T-cell (primary cell): Measurements from ENCODE around the gene KCNH2. TPM values are rescaled to one million over a fixed set of nuclear protein-coding genes. Genes with fewer than 3 reads are reported as not detected.

ENCODE experiments used
- ATAC-seq, 4 experiments: fragments of 200-7000 bp in 3 of 4; fragments of 150-1000 bp in 1 of 4; cut with Tn5 transposase; replicated peaks in 1 of 4; 1 replicate in 3 of 4; 2 replicates in 1 of 4; pipeline ENCODE4 v1.10.0; 2021; ENCODE audit warnings: moderate library complexity in 3 of 4, mild to moderate bottlenecking in 2 of 4, moderate number of reproducible peaks in 1 of 4
- CTCF ChIA-PET, 2 donors: fragments of 300-600 bp; sonication (Branson Sonifier 250); formaldehyde crosslinking; loops; one replicate each; lab custom pipeline; 2022; ENCODE audit warnings: antibody characterized with exemption in 2 of 2; lab: Charles Lee
- POLR2A ChIA-PET, 2 donors: fragments of 300-600 bp; sonication (Branson Sonifier 250); formaldehyde crosslinking; loops; one replicate each; lab custom pipeline; 2022; ENCODE audit warnings: antibody characterized with exemption in 2 of 2; lab: Charles Lee
- DNase-seq, 35 experiments: peaks; one replicate each; pipeline versions ENCODE4 v3.0.0 to v3.0.0-alpha.2; 2013 to 2023
- H3K27ac ChIP-seq: one replicate; pipeline ENCODE4 v1.5.1; 2013; ENCODE audit warnings: low read length
- H3K27me3 ChIP-seq, 2 experiments: replicated peaks in 1 of 2; 1 replicate in 1 of 2; 2 replicates in 1 of 2; pipeline versions ENCODE4 v1.6.1 to v1.7.0; 2013; ENCODE audit warnings: low read length in 1 of 2, mixed read lengths in 1 of 2; ENCODE audit not compliant: control insufficient read depth in 2 of 2, insufficient read depth in 2 of 2; ENCODE audit errors: extremely low read depth in 1 of 2
- H3K36me3 ChIP-seq, 2 donors: 1 replicate in 1 of 2; 2 replicates in 1 of 2; pipeline versions ENCODE4 v1.6.1 to v1.7.0; 2013; ENCODE audit warnings: low read length in 1 of 2; ENCODE audit not compliant: control insufficient read depth in 2 of 2, insufficient read depth in 1 of 2; ENCODE audit errors: extremely low read depth in 1 of 2
- H3K4me1 ChIP-seq, 2 experiments: 1 replicate in 1 of 2; 2 replicates in 1 of 2; pipeline versions ENCODE4 v1.6.1 to v1.7.0; 2013; ENCODE audit warnings: low read length in 2 of 2, mixed read lengths in 1 of 2; ENCODE audit not compliant: insufficient read depth in 2 of 2, control insufficient read depth in 1 of 2; ENCODE audit errors: extremely low read depth in 1 of 2
- H3K4me3 ChIP-seq, 2 donors: 1 replicate in 1 of 2; 2 replicates in 1 of 2; pipeline versions ENCODE4 v1.5.1 to v1.7.0; 2013; ENCODE audit warnings: mild to moderate bottlenecking in 2 of 2, low read length in 1 of 2, moderate library complexity in 1 of 2; ENCODE audit not compliant: control insufficient read depth in 1 of 2; ENCODE audit errors: extremely low read depth in 1 of 2
- H3K9me3 ChIP-seq: 2 replicates; pipeline ENCODE4 v1.7.0; 2013
- H3K27ac Mint-ChIP-seq, 2 donors: one replicate each; pipeline ENCODE4 v1.8.0; 2020 to 2021; ENCODE audit warnings: mild to moderate bottlenecking in 2 of 2, mixed read lengths in 2 of 2
- H3K27me3 Mint-ChIP-seq, 2 donors: one replicate each; pipeline ENCODE4 v1.8.0; 2021 to 2022; ENCODE audit warnings: mixed read lengths in 2 of 2
- H3K36me3 Mint-ChIP-seq: one replicate; pipeline ENCODE4 v1.8.0; 2021; ENCODE audit warnings: mixed read lengths
- H3K4me1 Mint-ChIP-seq, 3 donors: one replicate each; pipeline ENCODE4 v1.8.0; 2020 to 2022; ENCODE audit warnings: mixed read lengths in 3 of 3, mild to moderate bottlenecking in 1 of 3
- H3K4me3 Mint-ChIP-seq, 3 donors: one replicate each; pipeline ENCODE4 v1.8.0; 2020 to 2022; ENCODE audit warnings: mild to moderate bottlenecking in 3 of 3, mixed read lengths in 3 of 3, moderate library complexity in 3 of 3
- H3K9me3 Mint-ChIP-seq, 3 donors: one replicate each; pipeline ENCODE4 v1.8.0; 2020 to 2022; ENCODE audit warnings: mixed read lengths in 3 of 3
- WGBS: methylation state at CpG from one replicate; pipeline ENCODE4 v1.1.5; 2013; ENCODE audit warnings: missing lambda C conversion rate; ENCODE audit not compliant: insufficient coverage; 5-methylcytosine and 5-hydroxymethylcytosine counted together
- total RNA-seq, 35 experiments: library from RNA in 6 of 35; stranded (reverse) in 6 of 35; fragments of 120-200 nt in 1 of 35; gene quantifications; one replicate each; pipeline versions ENCODE4 v1.2.1 to v1.2.4 and lab custom pipeline; 2013 to 2026

Gene KCNH2
- total RNA-seq, 5 donors from 2014 or later (not counting 1 experiment from before 2014, with no cell fraction given) = 2.9 to 4.6 (median 3.0) TPM

GRCh38 chr7:150948791-150949251 lies 29.3 kb downstream of the KCNH2 start:
- Histone ChIP-seq H3K27me3 (peaks cover 0 to 32% of the 10 kb centered on the region in 2 experiments), H3K4me3 (no peak overlapping the region), H3K36me3 (no peaks in the 10 kb centered on the region), H3K27ac (no peak overlapping the region), H3K4me1 (no peaks in the 10 kb centered on the region), H3K9me3 (no peaks in the 10 kb centered on the region)
- no peaks in the 10 kb centered on the region for H3K9me3 Mint-ChIP-seq
- no peaks in the 10 kb centered on the region for H3K36me3 Mint-ChIP-seq
- no peak overlapping the region for H3K27ac Mint-ChIP-seq
- no peaks in the 10 kb centered on the region for H3K4me1 Mint-ChIP-seq
- DNase-seq (no peak), ATAC-seq (no peak)
- ChIA-PET CTCF (interaction anchor here in 1 of 2 donors (0.6 kb wide), 1 partner anchor 494 kb away, joined by 7 read pairs; no protein-coding TSS in a partner anchor), POLR2A (no interaction called here)
- WGBS = 85% methylated on average over 13 of the region's 15 CpGs
- H3K4me3 Mint-ChIP-seq = no peak overlapping the region
- peaks cover 0 to 8% of the 10 kb centered on the region in 2 donors for H3K27me3 Mint-ChIP-seq

DNA sequence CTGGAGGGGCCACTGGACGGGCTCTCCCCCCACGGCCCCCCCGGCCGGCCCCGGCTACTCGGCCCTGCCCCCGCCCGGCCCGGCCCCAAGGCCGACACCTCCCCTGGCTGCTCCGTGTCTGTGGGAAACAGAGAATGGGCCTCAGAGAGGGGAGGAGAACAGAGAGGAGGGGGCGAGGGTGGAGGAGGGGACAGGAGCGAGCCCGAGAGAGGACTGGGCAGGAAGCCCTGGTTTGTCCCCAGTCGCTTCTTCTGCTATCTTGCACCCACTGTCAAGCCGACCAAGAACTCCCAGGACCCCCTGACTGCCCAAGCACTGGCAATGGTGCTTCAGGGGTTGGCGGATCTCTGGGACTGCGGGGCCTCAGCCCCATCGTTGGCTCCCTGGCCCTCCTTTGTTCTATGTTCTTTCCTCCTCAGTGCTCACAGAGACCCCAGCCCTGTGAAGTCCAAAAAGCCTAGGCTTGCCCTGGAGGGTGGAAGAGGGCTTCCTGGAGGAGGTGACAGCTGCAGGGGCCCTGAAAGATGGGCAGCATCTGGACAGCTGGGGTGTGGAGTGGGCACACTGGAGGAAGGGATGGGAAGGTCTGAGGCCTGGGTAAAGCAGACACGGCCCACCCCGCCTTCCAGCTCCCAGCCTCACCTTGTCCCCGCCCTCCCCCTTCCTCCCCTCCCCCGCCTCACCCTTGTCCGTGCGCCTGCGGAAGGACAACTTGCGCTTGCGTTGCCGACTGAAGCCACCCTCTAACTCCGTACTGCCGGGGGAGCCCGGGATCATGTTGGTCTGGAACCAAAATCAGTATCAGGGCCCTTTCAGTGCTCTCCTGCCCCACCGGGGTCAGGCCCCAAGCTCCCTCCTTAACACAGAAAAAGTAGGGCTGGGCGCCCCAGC lies 30.1 kb downstream of the KCNH2 start:
- ChIA-PET POLR2A (no interaction called here), CTCF (no interaction called here)
- peaks cover 0 to 8% of the 10 kb centered on the region in 2 donors for H3K27me3 Mint-ChIP-seq
- H3K36me3 Mint-ChIP-seq = no peaks in the 10 kb centered on the region
- no peak overlapping the region for H3K27ac Mint-ChIP-seq
- no peak overlapping the region for H3K4me3 ChIP-seq
- ATAC-seq (no peak), DNase-seq (no peak)
- H3K4me1 Mint-ChIP-seq = peaks cover 5 to 7% (median 6%) of the 10 kb centered on the region in 3 donors
- no peaks in the 10 kb centered on the region for H3K9me3 Mint-ChIP-seq
- H3K27me3 ChIP-seq = peaks cover 0 to 32% of the 10 kb centered on the region in 2 experiments
- no peaks in the 10 kb centered on the region for H3K9me3 ChIP-seq
- no peak overlapping the region for H3K27ac ChIP-seq
- no peaks in the 10 kb centered on the region for H3K36me3 ChIP-seq
- H3K4me3 Mint-ChIP-seq = no peak overlapping the region
- H3K4me1 ChIP-seq = peaks cover 0 to 4% of the 10 kb centered on the region in 2 experiments
- 53% methylated on average over 23 of the region's 34 CpGs for WGBS

DNA sequence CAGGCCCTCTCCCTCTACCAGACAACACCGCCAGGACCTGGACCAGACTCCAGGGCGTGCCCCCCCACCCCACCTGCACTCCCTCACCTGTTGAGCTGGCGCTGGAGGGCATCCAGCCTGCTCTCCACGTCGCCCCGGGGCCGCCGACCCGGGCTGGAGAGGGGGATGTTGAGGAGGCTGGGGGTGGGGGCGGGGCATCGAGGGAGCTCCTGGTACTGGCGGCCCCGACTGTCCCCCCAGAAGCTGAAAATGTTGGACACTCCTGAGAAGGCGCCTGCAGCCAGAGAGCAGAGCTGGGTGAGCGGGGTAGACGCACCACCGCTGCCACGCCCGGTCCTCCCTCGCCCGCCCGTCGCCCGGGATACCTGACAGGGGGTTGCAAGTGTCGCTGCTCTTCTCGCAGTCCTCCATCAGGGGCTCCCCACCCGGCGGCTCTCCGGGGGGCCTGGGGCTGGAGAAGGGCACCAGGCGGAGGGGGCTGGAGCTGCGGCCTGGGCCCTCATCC lies 30.8 kb downstream of the KCNH2 start:
- H3K36me3 Mint-ChIP-seq = no peaks in the 10 kb centered on the region
- peaks cover 12 to 14% (median 13%) of the 10 kb centered on the region in 3 donors for H3K4me1 Mint-ChIP-seq
- Histone ChIP-seq H3K4me1 (peaks cover 0 to 11% of the 10 kb centered on the region in 2 experiments), H3K36me3 (no peaks in the 10 kb centered on the region), H3K27ac (no peak overlapping the region), H3K4me3 (no peak overlapping the region), H3K27me3 (peaks cover 0 to 32% of the 10 kb centered on the region in 2 experiments), H3K9me3 (no peaks in the 10 kb centered on the region)
- 39% methylated on average over 21 of the region's 31 CpGs for WGBS
- no peak for ATAC-seq
- POLR2A ChIA-PET = no interaction called here
- no peaks in the 10 kb centered on the region for H3K9me3 Mint-ChIP-seq
- CTCF ChIA-PET = no interaction called here
- no peak overlapping the region for H3K27ac Mint-ChIP-seq
- H3K27me3 Mint-ChIP-seq = peaks cover 0 to 8% of the 10 kb centered on the region in 2 donors
- DNase-seq = no peak
- H3K4me3 Mint-ChIP-seq = no peak overlapping the region

DNA sequence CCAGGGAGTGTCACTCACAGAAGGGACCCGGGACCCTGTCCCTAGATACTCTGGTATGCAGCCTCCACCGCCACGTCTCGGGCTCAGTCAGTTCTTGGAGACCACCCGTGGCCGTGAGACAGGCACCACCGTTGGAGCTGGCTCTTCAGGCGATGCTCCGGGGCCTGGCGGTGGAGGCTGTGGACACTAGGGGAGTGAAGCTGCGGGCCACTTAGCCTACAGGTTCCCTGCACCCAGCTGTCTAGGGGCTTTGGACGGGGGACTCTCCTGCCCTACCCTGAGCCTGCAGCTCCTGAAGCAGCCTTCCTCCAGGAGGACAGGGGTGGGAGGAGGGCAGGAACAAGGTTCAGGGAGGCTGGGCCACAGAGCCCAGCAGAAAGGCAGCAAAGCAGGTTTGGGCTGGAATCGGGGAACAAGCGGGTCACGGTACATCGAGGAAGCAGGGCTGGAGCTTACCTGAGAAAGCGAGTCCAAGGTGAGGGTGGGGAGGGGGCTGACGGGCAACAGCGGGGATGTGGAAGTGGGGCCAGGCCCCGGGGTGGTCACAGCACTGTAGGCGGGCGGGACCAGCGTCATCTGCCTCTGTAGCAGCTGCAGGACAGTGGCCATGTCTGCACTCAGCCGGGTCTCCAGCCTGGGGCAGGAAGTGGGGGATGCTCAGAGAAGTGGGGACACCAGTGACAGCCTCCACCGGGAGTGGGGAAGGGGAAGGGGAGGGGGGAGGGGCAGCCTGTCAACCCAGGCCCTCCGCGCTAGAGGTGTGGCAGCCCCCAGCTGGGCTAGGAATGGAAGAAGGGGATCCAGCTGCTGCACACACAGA lies 31.5 kb downstream of the KCNH2 start:
- Mint-ChIP-seq H3K27me3 (peaks cover 0 to 8% of the 10 kb centered on the region in 2 donors), H3K36me3 (no peaks in the 10 kb centered on the region), H3K27ac (no peak overlapping the region), H3K4me1 (peaks cover 19 to 20% (median 20%) of the 10 kb centered on the region in 3 donors), H3K4me3 (no peak overlapping the region), H3K9me3 (no peaks in the 10 kb centered on the region)
- no peaks in the 10 kb centered on the region for H3K36me3 ChIP-seq
- H3K27ac ChIP-seq = no peak overlapping the region
- CTCF ChIA-PET = no interaction called here
- H3K4me3 ChIP-seq = no peak overlapping the region
- no peaks in the 10 kb centered on the region for H3K9me3 ChIP-seq
- DNase-seq (no peak), ATAC-seq (no peak)
- H3K4me1 ChIP-seq = peaks cover 0 to 18% of the 10 kb centered on the region in 2 experiments
- 86% methylated on average over 22 of the region's 27 CpGs for WGBS
- POLR2A ChIA-PET = no interaction called here
- peaks cover 0 to 32% of the 10 kb centered on the region in 2 experiments for H3K27me3 ChIP-seq

DNA sequence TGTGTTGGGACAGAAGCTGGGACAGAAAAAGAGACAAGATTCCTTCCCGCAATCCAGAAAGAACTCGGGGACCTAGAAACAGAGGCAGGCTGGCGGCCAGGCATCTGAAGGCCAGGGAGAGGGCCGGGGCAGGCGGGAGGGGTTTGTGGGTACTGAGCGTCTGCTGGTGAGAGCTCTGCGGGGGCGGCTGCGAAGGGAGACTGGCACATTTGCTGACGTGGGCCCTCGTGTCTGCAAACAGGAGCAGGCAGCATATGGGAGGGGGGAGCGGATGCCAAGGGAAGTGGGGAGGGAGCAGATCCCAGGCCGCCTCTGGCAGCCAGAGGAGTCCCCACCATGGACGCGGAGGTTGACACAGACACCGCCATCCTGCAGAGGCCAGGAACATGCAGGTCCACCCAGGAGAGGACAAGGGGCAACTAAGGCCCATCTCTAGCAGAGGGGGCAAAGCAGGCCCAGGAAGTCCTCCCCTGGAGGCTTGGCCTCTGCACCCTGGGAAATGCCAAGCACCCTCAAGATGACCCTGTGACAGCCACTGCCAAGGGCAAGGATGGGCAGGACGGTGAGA lies 32.2 kb downstream of the KCNH2 start:
- 77% methylated on average over 17 of the region's 17 CpGs for WGBS
- Histone ChIP-seq H3K27me3 (peaks cover 0 to 37% of the 10 kb centered on the region in 2 experiments), H3K4me3 (no peak overlapping the region), H3K9me3 (no peaks in the 10 kb centered on the region), H3K36me3 (no peaks in the 10 kb centered on the region), H3K27ac (no peak overlapping the region), H3K4me1 (peaks cover 0 to 23% of the 10 kb centered on the region in 2 experiments)
- H3K27ac Mint-ChIP-seq = no peak overlapping the region
- ChIA-PET CTCF (no interaction called here), POLR2A (no interaction called here)
- no peak for DNase-seq
- H3K27me3 Mint-ChIP-seq = peaks cover 0 to 8% of the 10 kb centered on the region in 2 donors
- no peak overlapping the region for H3K4me3 Mint-ChIP-seq
- H3K9me3 Mint-ChIP-seq = no peaks in the 10 kb centered on the region
- ATAC-seq = no peak
- H3K4me1 Mint-ChIP-seq = peaks cover 25 to 26% (median 25%) of the 10 kb centered on the region in 3 donors
- H3K36me3 Mint-ChIP-seq = no peaks in the 10 kb centered on the region
